ENCODE data around the gene MSRB3.

DNA sequence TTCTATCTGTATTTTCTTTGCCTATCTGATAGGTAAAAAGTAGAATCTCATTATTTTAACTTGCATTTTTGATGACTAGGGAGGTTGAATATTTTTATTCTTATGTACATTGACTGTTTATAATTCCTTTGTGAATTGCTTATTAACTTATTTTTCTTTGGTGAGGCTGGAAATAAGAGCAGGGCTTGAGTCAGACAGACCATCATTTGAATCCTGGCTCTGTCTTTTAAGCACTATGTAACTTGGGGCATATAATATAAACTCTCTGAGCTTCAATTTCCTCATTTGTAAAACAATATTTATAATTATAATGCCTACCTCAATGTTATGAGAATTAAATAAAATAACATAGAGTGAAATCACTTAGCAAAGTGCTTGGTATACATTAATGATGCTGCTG is 108.9 kb downstream of the MSRB3 start:
- TF ChIP-seq, protein P1, sequence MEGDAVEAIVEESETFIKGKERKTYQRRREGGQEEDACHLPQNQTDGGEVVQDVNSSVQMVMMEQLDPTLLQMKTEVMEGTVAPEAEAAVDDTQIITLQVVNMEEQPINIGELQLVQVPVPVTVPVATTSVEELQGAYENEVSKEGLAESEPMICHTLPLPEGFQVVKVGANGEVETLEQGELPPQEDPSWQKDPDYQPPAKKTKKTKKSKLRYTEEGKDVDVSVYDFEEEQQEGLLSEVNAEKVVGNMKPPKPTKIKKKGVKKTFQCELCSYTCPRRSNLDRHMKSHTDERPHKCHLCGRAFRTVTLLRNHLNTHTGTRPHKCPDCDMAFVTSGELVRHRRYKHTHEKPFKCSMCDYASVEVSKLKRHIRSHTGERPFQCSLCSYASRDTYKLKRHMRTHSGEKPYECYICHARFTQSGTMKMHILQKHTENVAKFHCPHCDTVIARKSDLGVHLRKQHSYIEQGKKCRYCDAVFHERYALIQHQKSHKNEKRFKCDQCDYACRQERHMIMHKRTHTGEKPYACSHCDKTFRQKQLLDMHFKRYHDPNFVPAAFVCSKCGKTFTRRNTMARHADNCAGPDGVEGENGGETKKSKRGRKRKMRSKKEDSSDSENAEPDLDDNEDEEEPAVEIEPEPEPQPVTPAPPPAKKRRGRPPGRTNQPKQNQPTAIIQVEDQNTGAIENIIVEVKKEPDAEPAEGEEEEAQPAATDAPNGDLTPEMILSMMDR (IDR thresholded peaks at IDR 0.05) = no peak
- TF ChIP-seq MXD4 (CRISPR knock-in tag; IDR thresholded peaks at IDR 0.05; ENCODE audit: borderline replicate concordance) = no peak
- TF ChIP-seq, protein P2, sequence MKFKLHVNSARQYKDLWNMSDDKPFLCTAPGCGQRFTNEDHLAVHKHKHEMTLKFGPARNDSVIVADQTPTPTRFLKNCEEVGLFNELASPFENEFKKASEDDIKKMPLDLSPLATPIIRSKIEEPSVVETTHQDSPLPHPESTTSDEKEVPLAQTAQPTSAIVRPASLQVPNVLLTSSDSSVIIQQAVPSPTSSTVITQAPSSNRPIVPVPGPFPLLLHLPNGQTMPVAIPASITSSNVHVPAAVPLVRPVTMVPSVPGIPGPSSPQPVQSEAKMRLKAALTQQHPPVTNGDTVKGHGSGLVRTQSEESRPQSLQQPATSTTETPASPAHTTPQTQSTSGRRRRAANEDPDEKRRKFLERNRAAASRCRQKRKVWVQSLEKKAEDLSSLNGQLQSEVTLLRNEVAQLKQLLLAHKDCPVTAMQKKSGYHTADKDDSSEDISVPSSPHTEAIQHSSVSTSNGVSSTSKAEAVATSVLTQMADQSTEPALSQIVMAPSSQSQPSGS (CRISPR knock-in tag; IDR thresholded peaks at IDR 0.05; ENCODE audit: borderline replicate concordance, low read depth) = no peak
- TF ChIP-seq, protein P3, sequence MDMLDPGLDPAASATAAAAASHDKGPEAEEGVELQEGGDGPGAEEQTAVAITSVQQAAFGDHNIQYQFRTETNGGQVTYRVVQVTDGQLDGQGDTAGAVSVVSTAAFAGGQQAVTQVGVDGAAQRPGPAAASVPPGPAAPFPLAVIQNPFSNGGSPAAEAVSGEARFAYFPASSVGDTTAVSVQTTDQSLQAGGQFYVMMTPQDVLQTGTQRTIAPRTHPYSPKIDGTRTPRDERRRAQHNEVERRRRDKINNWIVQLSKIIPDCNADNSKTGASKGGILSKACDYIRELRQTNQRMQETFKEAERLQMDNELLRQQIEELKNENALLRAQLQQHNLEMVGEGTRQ (CRISPR knock-in tag; IDR thresholded peaks at IDR 0.05) = no peak
- no peak for TF ChIP-seq ZNF423 (CRISPR knock-in tag; IDR thresholded peaks at IDR 0.05)
- TF ChIP-seq, protein P4, sequence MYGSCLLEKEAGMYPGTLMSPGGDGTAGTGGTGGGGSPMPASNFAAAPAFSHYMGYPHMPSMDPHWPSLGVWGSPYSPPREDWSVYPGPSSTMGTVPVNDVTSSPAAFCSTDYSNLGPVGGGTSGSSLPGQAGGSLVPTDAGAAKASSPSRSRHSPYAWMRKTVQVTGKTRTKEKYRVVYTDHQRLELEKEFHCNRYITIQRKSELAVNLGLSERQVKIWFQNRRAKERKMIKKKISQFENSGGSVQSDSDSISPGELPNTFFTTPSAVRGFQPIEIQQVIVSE (CRISPR knock-in tag; IDR thresholded peaks at IDR 0.05; ENCODE audit: borderline replicate concordance) = no peak
